ENCODE data around the gene ATG10.
"Not testable (repeated sequence)": the region's sequence is repeated elsewhere in the genome, so short reads cannot be mapped to it uniquely, and the experiment has no call there.

ATG10 gene

DNA sequence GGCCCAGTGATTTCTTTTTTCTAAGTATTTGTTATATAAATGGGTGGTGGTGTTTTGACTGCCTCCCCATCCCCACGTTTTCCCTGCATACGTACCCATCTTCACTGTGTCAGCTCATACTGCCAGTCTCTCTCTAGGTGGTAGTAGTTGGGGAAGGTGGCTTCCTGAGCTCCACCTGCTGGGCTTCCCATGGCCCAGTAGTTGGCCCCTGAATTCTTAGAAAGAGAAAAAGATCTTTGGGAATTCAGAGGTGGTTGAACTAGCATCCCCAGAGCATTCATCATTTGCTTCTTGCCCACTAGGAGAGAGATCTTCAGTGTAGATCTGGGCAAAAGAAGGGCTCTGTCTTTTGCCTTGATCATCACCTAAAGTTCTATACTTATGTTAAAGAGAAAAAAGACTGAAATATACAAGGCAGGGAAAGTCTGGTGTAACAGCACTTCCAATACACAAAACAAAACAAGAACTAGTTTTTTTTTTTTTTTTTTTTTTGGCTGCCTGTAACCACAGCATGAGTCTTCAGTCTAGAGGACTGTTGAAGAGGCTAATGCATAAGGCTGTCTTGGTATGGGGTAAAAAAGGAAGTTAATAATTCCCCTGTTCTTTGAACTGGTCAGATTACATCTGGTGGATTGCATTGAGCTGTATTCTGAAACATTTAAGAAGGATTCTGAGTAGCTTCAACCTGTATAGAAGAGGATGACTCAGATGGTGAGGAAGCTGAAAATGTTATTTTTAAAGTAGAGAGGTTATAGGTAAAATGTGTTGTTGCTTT lies 128.7 kb downstream of the ATG10 start:
- Histone ChIP-seq H3K9ac (ENCODE audit: low read length) (no peak overlapping the region), H3K36me3 (ENCODE audit: control insufficient read depth, insufficient read depth, low read length, severe bottlenecking) (no peaks in the 10 kb centered on the region), H3K4me3 (ENCODE audit: low read length) (no peak overlapping the region), H3K4me1 (ENCODE audit: control insufficient read depth, insufficient read depth, low read length) (no peaks in the 10 kb centered on the region), H3K9me3 (ENCODE audit: control insufficient read depth, low read length) (no peaks in the 10 kb centered on the region), H3K27me3 (replicated peaks; ENCODE audit: control insufficient read depth, insufficient read depth, low read length) (no peaks in the 10 kb centered on the region)
- no peak for DNase-seq (ENCODE audit: low read depth)

DNA sequence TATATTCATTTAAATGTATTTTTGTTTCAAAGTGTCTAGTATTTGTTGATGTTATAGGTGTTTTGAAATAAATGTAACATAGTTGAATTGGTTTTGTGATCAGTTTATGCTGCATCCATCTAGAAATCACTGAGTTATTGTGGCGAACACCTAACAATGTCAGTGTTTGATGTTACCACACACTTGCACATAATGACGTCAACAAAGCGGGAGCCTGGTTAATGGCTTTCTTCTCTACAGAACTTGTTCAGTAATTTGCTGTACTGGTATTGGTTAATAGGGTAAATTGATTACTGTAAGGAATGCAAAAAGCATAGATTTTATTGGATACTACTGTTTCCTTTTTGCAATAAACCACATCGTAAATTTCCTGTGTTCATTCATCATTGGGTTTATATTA lies 133.0 kb downstream of the ATG10 start:
- DNase-seq (ENCODE audit: low read depth), result no peak
- H3K4me1 ChIP-seq (ENCODE audit: control insufficient read depth, insufficient read depth, low read length), result peaks cover 12% of the 10 kb centered on the region
- no peaks in the 10 kb centered on the region for H3K36me3 ChIP-seq (ENCODE audit: control insufficient read depth, insufficient read depth, low read length, severe bottlenecking)
- H3K9me3 ChIP-seq (ENCODE audit: control insufficient read depth, low read length), result no peaks in the 10 kb centered on the region
- no peaks in the 10 kb centered on the region for H3K27me3 ChIP-seq (replicated peaks; ENCODE audit: control insufficient read depth, insufficient read depth, low read length)
- no peak overlapping the region for H3K4me3 ChIP-seq (ENCODE audit: low read length)
- no peak overlapping the region for H3K9ac ChIP-seq (ENCODE audit: low read length)

DNA sequence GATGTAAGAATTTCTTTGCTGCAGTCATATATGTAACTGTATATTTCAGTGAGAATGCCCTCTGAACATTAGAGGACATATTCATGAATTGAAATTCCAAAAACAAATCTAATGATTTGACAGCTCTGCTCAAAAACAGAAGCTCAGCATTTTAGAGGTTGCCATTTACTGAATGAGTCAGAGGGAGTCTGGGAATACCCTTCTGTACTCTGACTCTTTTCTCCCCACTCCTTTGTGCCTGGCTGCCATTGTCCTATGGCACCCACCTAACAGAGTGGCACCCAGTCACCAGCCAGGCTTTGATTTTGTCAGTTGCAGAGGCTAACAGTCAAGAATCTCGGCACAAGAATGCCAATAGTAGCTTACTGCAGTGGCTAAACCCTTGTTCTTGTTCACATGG lies 133.6 kb downstream of the ATG10 start:
- H3K4me1 ChIP-seq (ENCODE audit: control insufficient read depth, insufficient read depth, low read length), result peaks cover 12% of the 10 kb centered on the region
- no peak overlapping the region for H3K9ac ChIP-seq (ENCODE audit: low read length)
- H3K9me3 ChIP-seq (ENCODE audit: control insufficient read depth, low read length), result no peaks in the 10 kb centered on the region
- H3K27me3 ChIP-seq (replicated peaks; ENCODE audit: control insufficient read depth, insufficient read depth, low read length), result no peaks in the 10 kb centered on the region
- no peak overlapping the region for H3K4me3 ChIP-seq (ENCODE audit: low read length)
- H3K36me3 ChIP-seq (ENCODE audit: control insufficient read depth, insufficient read depth, low read length, severe bottlenecking), result no peaks in the 10 kb centered on the region
- DNase-seq (ENCODE audit: low read depth), result peak; percentile 11

DNA sequence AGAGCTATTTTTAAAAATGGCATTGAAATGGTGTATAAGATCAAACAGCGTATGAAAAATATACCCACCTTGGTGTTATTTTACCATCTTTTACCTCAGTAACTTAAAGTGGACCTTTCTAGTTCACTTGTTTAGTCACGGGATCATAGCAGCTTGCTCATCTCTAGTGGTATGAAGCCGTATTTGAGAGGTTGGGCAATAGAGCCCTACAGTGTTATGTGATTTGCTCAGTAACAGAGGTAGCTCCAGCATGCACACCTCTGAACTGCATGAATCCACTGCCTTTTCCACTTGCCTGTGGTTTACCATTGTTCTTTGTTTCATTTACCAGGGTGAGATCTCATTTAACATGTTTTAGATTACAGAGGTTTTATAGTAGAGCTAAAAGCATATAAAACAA lies 134.4 kb downstream of the ATG10 start:
- Histone ChIP-seq H3K4me3 (ENCODE audit: low read length) (no peak overlapping the region), H3K27me3 (replicated peaks; ENCODE audit: control insufficient read depth, insufficient read depth, low read length) (no peaks in the 10 kb centered on the region), H3K9me3 (ENCODE audit: control insufficient read depth, low read length) (no peaks in the 10 kb centered on the region), H3K9ac (ENCODE audit: low read length) (no peak overlapping the region), H3K36me3 (ENCODE audit: control insufficient read depth, insufficient read depth, low read length, severe bottlenecking) (no peaks in the 10 kb centered on the region), H3K4me1 (ENCODE audit: control insufficient read depth, insufficient read depth, low read length) (peaks cover 12% of the 10 kb centered on the region)
- peak; percentile 59 for DNase-seq (ENCODE audit: low read depth)

DNA sequence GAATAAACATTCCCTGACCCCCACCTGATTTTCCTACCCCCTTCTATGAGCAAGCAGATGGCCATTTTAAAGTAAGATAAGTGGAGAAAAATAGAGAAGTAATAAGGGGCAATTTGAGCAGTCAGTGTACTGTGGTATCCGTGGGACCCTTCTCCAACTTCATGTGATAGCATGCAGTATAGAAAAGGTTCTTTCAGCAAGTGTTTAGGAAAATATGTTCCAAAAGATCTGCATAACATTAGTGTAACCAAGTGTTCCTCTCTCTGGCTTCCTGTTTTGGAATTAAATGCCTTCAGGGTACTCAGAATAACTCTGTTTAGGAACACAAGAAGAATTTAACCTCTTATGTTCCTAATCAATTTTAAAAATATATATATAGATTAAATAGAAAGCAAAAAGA lies 134.9 kb downstream of the ATG10 start:
- peaks cover 12% of the 10 kb centered on the region for H3K4me1 ChIP-seq (ENCODE audit: control insufficient read depth, insufficient read depth, low read length)
- no peak overlapping the region for H3K4me3 ChIP-seq (ENCODE audit: low read length)
- no peak overlapping the region for H3K9ac ChIP-seq (ENCODE audit: low read length)
- no peaks in the 10 kb centered on the region for H3K27me3 ChIP-seq (replicated peaks; ENCODE audit: control insufficient read depth, insufficient read depth, low read length)
- no peaks in the 10 kb centered on the region for H3K9me3 ChIP-seq (ENCODE audit: control insufficient read depth, low read length)
- DNase-seq (ENCODE audit: low read depth), result peak; percentile 49
- H3K36me3 ChIP-seq (ENCODE audit: control insufficient read depth, insufficient read depth, low read length, severe bottlenecking), result no peaks in the 10 kb centered on the region

DNA sequence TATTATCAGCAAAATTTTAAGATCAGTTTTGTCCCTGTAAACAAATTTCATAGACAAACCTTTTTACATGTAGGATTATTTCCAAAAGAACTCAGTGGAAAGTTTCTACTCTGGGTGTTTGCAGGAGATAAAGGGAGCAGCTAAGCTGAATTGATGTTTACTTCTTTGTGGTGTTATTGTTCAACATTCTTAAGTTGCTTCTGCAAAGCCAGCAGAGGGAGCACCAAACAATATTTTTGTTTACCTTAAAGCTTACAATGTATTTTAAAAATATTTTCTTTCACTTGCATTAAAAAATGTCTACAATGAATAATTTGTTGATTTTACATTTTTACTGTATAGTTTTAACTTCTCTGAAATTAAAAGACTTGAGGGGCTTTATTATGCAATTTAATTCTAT lies 135.4 kb downstream of the ATG10 start:
- no peak overlapping the region for H3K9ac ChIP-seq (ENCODE audit: low read length)
- H3K4me1 ChIP-seq (ENCODE audit: control insufficient read depth, insufficient read depth, low read length), result peaks cover 12% of the 10 kb centered on the region
- DNase-seq (ENCODE audit: low read depth), result peak; percentile 75
- H3K27me3 ChIP-seq (replicated peaks; ENCODE audit: control insufficient read depth, insufficient read depth, low read length), result no peaks in the 10 kb centered on the region
- H3K4me3 ChIP-seq (ENCODE audit: low read length), result no peak overlapping the region
- H3K9me3 ChIP-seq (ENCODE audit: control insufficient read depth, low read length), result no peaks in the 10 kb centered on the region
- H3K36me3 ChIP-seq (ENCODE audit: control insufficient read depth, insufficient read depth, low read length, severe bottlenecking), result no peaks in the 10 kb centered on the region

DNA sequence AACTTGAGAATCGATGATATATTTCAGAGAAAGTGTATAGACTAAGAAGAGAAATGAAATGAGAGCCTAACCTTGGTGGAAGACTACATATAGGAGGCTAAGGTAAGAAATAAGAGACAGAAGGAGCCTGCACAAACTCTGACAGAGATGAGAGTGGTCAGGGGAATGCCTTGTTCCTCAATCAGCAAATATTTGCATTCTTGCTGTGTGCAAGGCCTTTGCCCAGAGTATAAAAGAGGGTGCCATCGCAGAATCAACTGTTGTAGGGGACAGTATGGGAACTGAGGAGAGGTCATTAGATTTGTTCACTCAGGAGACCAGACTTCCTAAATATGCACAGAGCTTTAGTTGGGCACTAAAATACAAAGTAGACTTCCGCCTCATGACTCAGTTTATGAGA lies 137.2 kb downstream of the ATG10 start:
- Histone ChIP-seq H3K4me1 (ENCODE audit: control insufficient read depth, insufficient read depth, low read length) (peaks cover 12% of the 10 kb centered on the region), H3K9me3 (ENCODE audit: control insufficient read depth, low read length) (no peaks in the 10 kb centered on the region), H3K4me3 (ENCODE audit: low read length) (no peak overlapping the region), H3K36me3 (ENCODE audit: control insufficient read depth, insufficient read depth, low read length, severe bottlenecking) (no peaks in the 10 kb centered on the region), H3K27me3 (replicated peaks; ENCODE audit: control insufficient read depth, insufficient read depth, low read length) (no peaks in the 10 kb centered on the region), H3K9ac (ENCODE audit: low read length) (no peak overlapping the region)
- DNase-seq (ENCODE audit: low read depth), result no peak

DNA sequence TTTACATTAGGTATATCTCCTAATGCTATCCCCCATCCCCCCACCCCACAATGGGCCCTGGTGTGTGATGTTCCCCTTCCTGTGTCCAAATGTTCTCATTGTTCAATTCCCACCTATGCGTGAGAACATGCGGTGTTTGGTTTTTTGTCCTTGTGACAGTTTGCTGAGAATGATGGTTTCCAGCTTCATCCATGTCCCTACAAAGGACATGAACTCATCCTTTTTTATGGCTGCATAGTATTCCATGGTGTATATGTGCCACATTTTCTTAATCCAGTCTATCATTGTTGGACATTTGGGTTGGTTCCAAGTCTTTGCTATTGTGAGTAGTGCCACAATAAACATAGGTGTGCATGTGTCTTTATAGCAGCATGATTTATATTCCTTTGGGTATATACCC lies 138.1 kb downstream of the ATG10 start:
- H3K4me1 ChIP-seq (ENCODE audit: control insufficient read depth, insufficient read depth, low read length), result peaks cover 12% of the 10 kb centered on the region
- not testable (repeated sequence) for H3K27me3 ChIP-seq (replicated peaks; ENCODE audit: control insufficient read depth, insufficient read depth, low read length); H3K9me3 ChIP-seq (ENCODE audit: control insufficient read depth, low read length); H3K36me3 ChIP-seq (ENCODE audit: control insufficient read depth, insufficient read depth, low read length, severe bottlenecking); H3K9ac ChIP-seq (ENCODE audit: low read length); DNase-seq (ENCODE audit: low read depth); H3K4me3 ChIP-seq (ENCODE audit: low read length)

DNA sequence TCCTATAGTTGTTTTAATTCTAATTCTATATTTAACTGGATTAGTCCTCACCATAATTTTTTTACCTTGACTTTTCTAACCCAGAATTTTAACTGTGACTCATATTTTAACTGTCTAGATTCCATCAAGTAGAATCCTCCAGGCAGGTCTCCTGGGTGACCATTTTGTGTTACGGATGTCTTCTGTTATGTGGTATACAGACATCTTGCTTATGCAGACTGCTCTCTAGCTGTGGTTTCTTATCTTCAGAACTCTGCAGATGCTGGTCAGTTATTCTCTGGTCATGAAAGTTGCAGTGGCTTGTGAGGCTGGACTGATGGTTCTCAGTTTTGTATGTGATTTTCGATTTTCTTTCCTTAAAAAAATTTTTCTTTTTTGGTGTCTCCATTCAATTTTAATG lies 139.4 kb downstream of the ATG10 start:
- Histone ChIP-seq H3K4me3 (ENCODE audit: low read length) (no peak overlapping the region), H3K27me3 (replicated peaks; ENCODE audit: control insufficient read depth, insufficient read depth, low read length) (no peaks in the 10 kb centered on the region), H3K36me3 (ENCODE audit: control insufficient read depth, insufficient read depth, low read length, severe bottlenecking) (no peaks in the 10 kb centered on the region), H3K9me3 (ENCODE audit: control insufficient read depth, low read length) (no peaks in the 10 kb centered on the region), H3K4me1 (ENCODE audit: control insufficient read depth, insufficient read depth, low read length) (peaks cover 16% of the 10 kb centered on the region), H3K9ac (ENCODE audit: low read length) (no peak overlapping the region)
- DNase-seq (ENCODE audit: low read depth), result no peak

DNA sequence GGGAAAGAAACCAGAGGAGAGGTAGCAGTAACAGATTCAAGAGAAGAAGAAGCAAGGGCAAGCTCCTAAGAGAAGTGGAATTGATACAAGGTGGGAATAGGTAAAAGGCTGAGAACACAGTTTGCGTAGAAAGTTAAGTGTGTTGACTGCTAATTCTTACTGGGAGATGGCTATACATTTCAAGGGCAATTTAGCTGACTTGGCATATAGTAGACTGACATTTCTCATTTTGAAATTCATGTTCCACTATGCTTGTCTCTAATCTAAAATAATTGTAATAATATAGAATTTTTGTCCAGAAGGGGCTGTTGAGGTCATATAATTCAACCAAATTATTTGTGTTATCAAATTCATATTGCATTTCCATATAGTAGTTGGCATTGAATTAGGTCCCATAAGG lies 144.0 kb downstream of the ATG10 start:
- no peak overlapping the region for H3K9ac ChIP-seq (ENCODE audit: low read length)
- H3K27me3 ChIP-seq (replicated peaks; ENCODE audit: control insufficient read depth, insufficient read depth, low read length), result no peaks in the 10 kb centered on the region
- H3K4me3 ChIP-seq (ENCODE audit: low read length), result no peak overlapping the region
- H3K4me1 ChIP-seq (ENCODE audit: control insufficient read depth, insufficient read depth, low read length), result peaks cover 6% of the 10 kb centered on the region
- no peaks in the 10 kb centered on the region for H3K36me3 ChIP-seq (ENCODE audit: control insufficient read depth, insufficient read depth, low read length, severe bottlenecking)
- H3K9me3 ChIP-seq (ENCODE audit: control insufficient read depth, low read length), result no peaks in the 10 kb centered on the region
- DNase-seq (ENCODE audit: low read depth), result no peak

DNA sequence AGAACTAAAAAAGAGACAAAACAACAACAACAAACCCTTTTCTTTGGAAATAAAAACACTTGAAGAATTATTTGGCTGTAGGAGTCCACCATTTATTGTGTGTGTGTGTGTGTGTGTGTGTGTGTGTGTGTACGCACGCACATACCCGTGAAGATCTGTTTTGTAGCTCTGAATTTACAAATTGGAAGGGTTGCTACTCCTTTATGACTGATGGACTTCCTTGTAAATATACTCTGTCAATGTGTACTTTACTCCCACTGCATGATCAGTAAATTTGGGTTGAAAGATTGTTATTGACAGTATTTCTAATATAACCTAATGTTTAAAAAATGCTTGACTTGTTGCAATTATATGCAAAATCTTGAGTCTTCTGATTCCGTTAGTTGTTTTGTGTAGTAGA lies 148.1 kb downstream of the ATG10 start:
- H3K9ac ChIP-seq (ENCODE audit: low read length), result no peak overlapping the region
- no peaks in the 10 kb centered on the region for H3K9me3 ChIP-seq (ENCODE audit: control insufficient read depth, low read length)
- H3K36me3 ChIP-seq (ENCODE audit: control insufficient read depth, insufficient read depth, low read length, severe bottlenecking), result no peaks in the 10 kb centered on the region
- peaks cover 6% of the 10 kb centered on the region for H3K4me1 ChIP-seq (ENCODE audit: control insufficient read depth, insufficient read depth, low read length)
- no peak overlapping the region for H3K4me3 ChIP-seq (ENCODE audit: low read length)
- no peak for DNase-seq (ENCODE audit: low read depth)
- no peaks in the 10 kb centered on the region for H3K27me3 ChIP-seq (replicated peaks; ENCODE audit: control insufficient read depth, insufficient read depth, low read length)

DNA sequence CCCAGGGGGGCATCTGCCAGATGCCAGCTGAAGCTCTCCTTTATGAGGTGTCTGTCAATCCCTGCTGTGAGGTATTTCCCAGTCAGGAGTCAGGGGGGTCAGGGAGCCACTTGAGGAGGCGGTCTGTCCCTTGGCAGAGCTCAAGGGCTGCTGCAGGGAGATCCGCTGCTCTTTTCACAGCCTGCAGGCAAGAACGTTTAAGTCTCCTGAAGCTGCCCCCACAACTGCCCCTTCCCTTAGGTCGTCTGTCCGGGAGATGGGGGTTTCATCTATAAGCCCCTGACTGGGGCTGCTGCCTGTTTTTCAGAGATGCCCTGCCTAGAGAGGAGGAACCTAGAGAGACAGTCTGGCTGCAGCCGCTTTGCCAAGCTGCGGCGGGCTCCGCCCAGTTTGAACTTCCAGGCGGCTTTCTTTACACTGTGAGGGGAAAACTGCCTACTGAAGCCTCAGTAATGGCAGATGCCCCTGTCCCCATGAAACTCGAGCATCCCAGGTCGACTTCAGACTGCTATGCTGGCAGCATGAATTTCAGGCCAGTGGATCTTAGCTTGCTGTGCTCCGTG lies 158.0 kb downstream of the ATG10 start:
- DNase-seq (ENCODE audit: low read depth), result no peak
- Histone ChIP-seq H3K4me3 (ENCODE audit: low read length) (no peak overlapping the region), H3K27me3 (replicated peaks; ENCODE audit: control insufficient read depth, insufficient read depth, low read length) (no peaks in the 10 kb centered on the region), H3K9ac (ENCODE audit: low read length) (no peak overlapping the region), H3K9me3 (ENCODE audit: control insufficient read depth, low read length) (peaks cover 4% of the 10 kb centered on the region), H3K4me1 (ENCODE audit: control insufficient read depth, insufficient read depth, low read length) (no peaks in the 10 kb centered on the region), H3K36me3 (ENCODE audit: control insufficient read depth, insufficient read depth, low read length, severe bottlenecking) (no peaks in the 10 kb centered on the region)
